OCI-LY3 (cell line): ENCODE data around the gene HAUS3.

Experiments
- EZH2phosphoT487 ChIP-seq: fragments of 200-600 bp; shearing (Covaris generic); IDR thresholded peaks from 2 replicates; pipeline ENCODE4 v1.6.1; 2018; ENCODE audit warnings: antibody characterized with exemption, mixed run types, low read depth
- TF ChIP-seq, protein P1 (sequence below): fragments of 200-600, 300-600 bp; sonication (generic); IDR thresholded peaks from 2 replicates; pipeline ENCODE4 v1.5.1; 2014; ENCODE audit warnings: antibody characterized with exemption, low read length, low read depth

DNA sequence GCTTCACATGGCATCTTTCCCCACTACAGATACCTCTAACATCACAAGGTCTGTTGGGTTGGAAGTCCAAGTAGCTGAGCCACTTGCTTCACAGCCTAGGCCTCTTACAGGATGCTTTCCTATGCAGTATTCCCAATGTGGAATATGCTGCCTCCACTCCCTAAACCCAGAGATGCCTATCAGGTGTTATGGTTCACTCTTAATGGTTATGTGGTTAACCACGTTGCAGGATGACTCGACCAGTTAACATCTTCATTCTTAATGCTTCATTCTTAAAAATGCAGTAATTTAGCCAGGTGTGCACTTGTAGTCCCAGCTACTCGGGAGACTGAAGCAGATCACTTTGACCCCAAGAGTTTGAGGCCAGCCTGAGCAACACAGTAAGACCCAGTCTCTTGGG lies 24.2 kb downstream of the HAUS3 start:
- TF ChIP-seq, protein P1, sequence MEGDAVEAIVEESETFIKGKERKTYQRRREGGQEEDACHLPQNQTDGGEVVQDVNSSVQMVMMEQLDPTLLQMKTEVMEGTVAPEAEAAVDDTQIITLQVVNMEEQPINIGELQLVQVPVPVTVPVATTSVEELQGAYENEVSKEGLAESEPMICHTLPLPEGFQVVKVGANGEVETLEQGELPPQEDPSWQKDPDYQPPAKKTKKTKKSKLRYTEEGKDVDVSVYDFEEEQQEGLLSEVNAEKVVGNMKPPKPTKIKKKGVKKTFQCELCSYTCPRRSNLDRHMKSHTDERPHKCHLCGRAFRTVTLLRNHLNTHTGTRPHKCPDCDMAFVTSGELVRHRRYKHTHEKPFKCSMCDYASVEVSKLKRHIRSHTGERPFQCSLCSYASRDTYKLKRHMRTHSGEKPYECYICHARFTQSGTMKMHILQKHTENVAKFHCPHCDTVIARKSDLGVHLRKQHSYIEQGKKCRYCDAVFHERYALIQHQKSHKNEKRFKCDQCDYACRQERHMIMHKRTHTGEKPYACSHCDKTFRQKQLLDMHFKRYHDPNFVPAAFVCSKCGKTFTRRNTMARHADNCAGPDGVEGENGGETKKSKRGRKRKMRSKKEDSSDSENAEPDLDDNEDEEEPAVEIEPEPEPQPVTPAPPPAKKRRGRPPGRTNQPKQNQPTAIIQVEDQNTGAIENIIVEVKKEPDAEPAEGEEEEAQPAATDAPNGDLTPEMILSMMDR: no peak
- TF ChIP-seq EZH2phosphoT487: no peak
